ENCODE results near the gene KLRG1. TPM values are rescaled to one million over a fixed set of nuclear protein-coding genes. Genes with fewer than 3 reads are reported as not detected.

The KLRG1 gene
- total RNA-seq, 4 donors from 2014 or later: 0.34 TPM; not detected in 3

GRCh38 chr12:9037431-9037830 lies 48.1 kb downstream of the KLRG1 start:
- TF ChIP-seq CTCF (IDR thresholded peaks at IDR 0.05): no peak
- no peak for TF ChIP-seq POLR2A (IDR thresholded peaks at IDR 0.05)
- no peak overlapping the region for H3K4me3 ChIP-seq (ENCODE audit: low read depth, poor library complexity, severe bottlenecking)
- 85 to 89% methylated on average over 3 of the region's 3 CpGs for WGBS, 2 donors
- DNase-seq (ENCODE audit: low spot score in 2 of 2): no peak
- intact Hi-C loops (cut with DNase I; ENCODE audit: low total_unique reads): no loop called here

DNA sequence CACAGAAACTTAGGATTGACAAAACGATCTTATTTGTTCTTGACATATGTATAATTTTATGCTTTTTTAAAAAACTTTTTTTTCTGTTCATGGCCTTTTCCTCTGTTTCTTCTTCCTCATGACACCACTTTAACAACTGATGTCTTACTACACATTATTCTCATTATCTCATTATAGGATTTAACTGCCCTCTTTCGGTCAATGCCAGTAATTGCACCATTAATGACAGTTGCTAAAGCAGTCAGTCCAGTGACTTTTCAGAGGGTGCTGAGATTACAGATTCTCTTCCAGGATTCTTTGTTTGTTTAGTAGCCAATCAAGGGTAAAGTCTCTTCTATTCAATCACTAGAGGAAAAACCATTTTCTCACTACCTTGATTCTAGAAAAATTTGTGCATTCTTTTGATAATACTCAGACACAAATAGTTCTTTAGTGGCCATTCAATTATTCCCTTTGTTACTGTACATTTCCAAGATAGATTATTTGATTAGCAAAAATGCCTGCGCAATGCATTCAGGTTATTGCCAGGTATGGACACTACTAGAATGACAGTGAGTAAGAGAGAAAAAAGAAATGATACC lies 50.1 kb downstream of the KLRG1 start:
- intact Hi-C loops (cut with DNase I; ENCODE audit: low total_unique reads): no loop called here
- WGBS, 2 donors: 12 to 15% methylated on average over 3 of the region's 3 CpGs
- no peak overlapping the region for H3K4me3 ChIP-seq (ENCODE audit: low read depth, poor library complexity, severe bottlenecking)
- DNase-seq (ENCODE audit: low spot score in 2 of 2): no peak
- TF ChIP-seq POLR2A (IDR thresholded peaks at IDR 0.05) (no peak), CTCF (IDR thresholded peaks at IDR 0.05) (no peak)

DNA sequence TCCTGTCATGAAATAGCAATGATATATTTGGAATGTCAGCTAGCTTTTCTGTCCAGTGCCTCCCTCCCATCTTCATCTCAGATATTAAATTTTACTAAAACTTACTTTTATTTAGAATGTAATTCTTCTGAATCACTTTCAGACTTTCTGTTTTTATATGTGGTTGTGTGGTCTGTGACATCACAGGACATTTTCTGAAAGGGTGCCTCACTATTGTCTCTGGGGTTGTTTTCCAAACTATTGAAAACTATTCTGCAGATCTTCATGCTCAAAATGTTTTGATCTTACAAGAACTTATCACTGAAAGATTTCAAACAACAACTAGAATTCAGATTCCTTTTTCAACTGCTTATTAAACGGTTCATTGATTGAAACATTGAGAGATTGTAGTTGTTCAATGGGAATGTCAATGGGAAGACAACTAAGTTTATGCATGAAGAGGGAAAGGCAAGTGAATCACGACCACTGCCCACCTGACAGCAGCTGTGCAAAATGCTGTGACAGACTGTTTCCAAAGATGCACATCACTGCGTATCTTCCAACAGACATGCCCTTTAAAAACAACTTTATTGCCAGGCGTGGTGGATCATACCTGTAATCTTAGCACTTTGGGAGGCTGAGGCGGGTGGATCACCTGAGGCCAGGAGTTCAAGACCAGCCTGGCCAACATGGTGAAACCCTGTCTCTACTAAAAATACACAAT lies 51.3 kb downstream of the KLRG1 start:
- no peak for TF ChIP-seq CTCF (IDR thresholded peaks at IDR 0.05)
- no peak for TF ChIP-seq POLR2A (IDR thresholded peaks at IDR 0.05)
- intact Hi-C loops (cut with DNase I; ENCODE audit: low total_unique reads): no loop called here
- DNase-seq (ENCODE audit: low spot score in 2 of 2): no peak
- no peak overlapping the region for H3K4me3 ChIP-seq (ENCODE audit: low read depth, poor library complexity, severe bottlenecking)
- 81% methylated on average over 5 of the region's 5 CpGs for WGBS, 2 donors

- no peak for DNase-seq (ENCODE audit: low spot score in 2 of 2)
- H3K4me3 ChIP-seq (ENCODE audit: low read depth, poor library complexity, severe bottlenecking): no peak overlapping the region
- intact Hi-C loops (cut with DNase I; ENCODE audit: low total_unique reads): no loop called here
- TF ChIP-seq CTCF (IDR thresholded peaks at IDR 0.05): no peak
- no peak for TF ChIP-seq POLR2A (IDR thresholded peaks at IDR 0.05)
- WGBS, 2 donors: 48 to 56% methylated on average over 1 of the region's 1 CpG
Observed at GRCh38 chr12:9041321-9041720, 52.0 kb downstream of the KLRG1 start.

GRCh38 chr12:9043766-9044165 lies 54.4 kb downstream of the KLRG1 start:
- intact Hi-C loops (cut with DNase I; ENCODE audit: low total_unique reads): no loop called here
- no peak for DNase-seq (ENCODE audit: low spot score in 2 of 2)
- WGBS, 2 donors: 71 to 75% methylated on average over 2 of the region's 2 CpGs

More at GRCh38 chr12:9043766-9044165, 54.4 kb downstream of the KLRG1 start:
- H3K4me3 ChIP-seq (ENCODE audit: low read depth, poor library complexity, severe bottlenecking): no peak overlapping the region
- TF ChIP-seq POLR2A (IDR thresholded peaks at IDR 0.05) (no peak), CTCF (IDR thresholded peaks at IDR 0.05) (no peak)

Data from lower leg skin (tissue), 4 donors.